ENCODE measurements around the gene ATRAID.
A peak's percentile ranks its signal among the peaks of the same experiment; 100 is the strongest.
"Not testable (repeated sequence)": the region's sequence is repeated elsewhere in the genome, so short reads cannot be mapped to it uniquely, and the experiment has no call there.

Gene ATRAID, protein sequence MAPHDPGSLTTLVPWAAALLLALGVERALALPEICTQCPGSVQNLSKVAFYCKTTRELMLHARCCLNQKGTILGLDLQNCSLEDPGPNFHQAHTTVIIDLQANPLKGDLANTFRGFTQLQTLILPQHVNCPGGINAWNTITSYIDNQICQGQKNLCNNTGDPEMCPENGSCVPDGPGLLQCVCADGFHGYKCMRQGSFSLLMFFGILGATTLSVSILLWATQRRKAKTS

GRCh38 chr2:27211943-27212625 is at the start of gene ATRAID, which contains the start of gene SLC5A6:
ATRAID (plus strand) TSS chr2:27212041; CDS start chr2:27212369, 328 bp downstream.
SLC5A6 (minus strand) TSS chr2:27212268; CDS start chr2:27207650, 4,618 bp downstream.
- peak; percentile 19 to 98 (median 86) for DNase-seq

- DNase-seq, result no peak
These were observed 49.4 kb upstream of the ATRAID start for GRCh38 chr2:27162151-27163121.

DNA sequence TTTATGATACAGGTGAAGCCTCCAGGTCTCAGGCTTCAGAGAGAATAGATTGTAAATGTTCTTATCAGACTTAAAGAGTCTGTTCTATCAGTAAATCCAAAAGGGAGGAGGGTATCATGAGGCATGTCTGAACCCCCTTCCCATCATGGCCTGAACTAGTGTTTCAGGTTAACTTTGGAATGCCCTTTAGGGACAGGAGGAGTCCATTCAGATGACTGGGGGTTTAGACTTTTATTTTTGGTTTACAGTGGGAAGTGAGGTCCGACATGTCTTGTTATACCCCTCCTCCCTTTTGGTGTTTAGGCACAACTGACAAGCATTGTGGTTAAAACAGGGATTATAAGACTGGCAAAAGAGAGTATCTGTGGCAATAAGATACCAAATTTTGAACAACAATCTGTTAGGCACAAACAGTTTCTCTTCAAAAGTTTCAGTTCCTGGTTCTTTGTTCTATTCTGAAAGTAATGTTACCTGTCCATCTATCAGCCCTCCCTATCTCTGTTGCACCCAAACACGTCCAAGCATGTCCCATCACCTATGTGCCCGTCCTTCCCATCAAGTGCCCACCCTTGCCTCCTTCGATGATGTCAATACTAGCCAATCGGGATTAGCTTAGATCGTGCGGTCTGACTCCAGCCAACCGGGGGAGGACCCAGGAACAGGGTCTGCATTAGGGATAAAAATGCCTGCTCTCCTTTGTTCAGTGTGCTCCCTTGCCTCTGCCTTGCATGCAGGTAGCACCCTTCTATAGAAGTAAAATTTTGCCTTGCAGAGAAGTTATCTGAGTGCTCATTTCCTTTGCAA is 46.7 kb upstream of the ATRAID start:
- no peak for DNase-seq

DNA sequence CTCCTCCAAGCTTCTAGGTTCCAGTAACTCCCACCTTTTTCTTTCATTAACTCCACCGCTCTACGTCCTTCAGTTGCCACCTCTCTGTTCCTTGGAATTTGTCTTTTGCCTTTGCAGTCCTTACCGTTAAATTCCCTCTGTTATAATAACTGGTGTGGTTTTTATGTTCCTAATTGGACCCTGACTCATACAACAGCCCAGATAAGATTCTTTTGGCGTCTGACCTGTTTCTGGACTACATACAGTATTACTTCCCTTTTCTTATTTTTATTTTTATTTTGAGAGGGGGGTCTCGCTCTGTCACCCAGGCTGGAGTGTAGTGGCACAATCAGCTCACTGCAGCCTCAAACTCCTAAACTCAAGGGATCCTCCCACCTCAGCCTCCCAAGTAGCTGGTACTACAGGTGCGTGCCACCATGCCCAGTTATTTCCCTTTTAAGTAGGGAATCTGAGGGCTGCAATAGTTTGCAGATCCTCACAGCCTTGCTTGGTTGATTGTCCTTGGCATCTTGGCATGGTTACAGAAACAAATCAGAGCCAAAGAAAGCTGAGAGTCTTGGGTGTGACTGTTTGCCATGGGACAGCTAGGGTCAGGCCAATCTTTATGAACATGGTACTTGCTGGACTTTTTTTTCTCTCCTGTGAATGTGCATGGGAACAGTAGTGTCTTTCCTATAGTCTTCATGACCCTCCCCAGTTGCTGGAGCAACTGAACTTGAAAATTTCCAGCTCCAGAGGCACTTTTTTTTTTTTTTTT is 41.1 kb upstream of the ATRAID start:
- no peak for DNase-seq

DNA sequence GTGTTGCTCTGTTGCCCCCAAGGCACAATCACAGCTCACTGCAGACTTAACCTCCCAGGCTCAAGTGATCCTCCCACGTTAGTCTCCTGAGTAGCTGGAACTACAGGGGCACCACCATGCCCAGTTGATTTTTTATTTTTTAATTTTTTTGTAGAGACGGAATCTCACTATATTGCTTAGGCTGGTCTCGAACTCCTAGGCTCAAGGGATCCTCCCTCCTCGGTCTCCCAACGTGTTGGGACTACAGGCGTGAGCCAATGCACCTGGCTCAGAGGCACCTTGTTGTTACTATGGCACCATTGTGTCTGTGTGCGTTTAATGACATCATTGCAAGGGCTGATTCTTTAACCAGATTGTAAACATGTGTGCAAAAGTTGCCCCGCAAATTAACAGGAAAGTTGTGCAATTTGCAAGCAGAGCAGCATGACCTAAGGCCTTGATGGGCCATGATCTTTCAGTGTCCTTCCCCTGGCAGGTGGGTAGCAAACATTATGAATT is 40.4 kb upstream of the ATRAID start:
- no peak for DNase-seq

DNA sequence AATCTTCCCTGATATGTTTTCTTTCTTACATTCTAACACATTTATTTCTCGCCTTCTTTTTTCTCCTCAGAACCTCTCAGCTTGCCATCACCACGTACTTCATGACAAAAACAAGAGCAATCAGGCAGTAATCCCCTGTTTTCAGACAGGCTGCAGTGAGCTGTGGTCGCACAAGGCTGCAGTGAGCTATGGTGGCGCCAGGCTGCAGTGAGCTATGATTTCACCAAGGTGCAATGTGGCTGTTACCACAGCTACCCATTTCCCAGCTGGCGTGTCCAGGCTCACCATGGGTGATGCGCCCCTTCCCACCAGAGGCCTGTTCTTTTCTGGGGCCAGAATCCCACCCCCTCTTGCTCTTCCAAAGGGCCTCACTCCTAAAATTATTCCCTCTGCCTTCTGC is 37.2 kb upstream of the ATRAID start:
- no peak for DNase-seq

GRCh38 chr2:27175330-27175729 is 36.5 kb upstream of the ATRAID start:
- no peak for DNase-seq

- DNase-seq, result not testable (repeated sequence)
These were observed 36.1 kb upstream of the ATRAID start for GRCh38 chr2:27175781-27176180.

DNA sequence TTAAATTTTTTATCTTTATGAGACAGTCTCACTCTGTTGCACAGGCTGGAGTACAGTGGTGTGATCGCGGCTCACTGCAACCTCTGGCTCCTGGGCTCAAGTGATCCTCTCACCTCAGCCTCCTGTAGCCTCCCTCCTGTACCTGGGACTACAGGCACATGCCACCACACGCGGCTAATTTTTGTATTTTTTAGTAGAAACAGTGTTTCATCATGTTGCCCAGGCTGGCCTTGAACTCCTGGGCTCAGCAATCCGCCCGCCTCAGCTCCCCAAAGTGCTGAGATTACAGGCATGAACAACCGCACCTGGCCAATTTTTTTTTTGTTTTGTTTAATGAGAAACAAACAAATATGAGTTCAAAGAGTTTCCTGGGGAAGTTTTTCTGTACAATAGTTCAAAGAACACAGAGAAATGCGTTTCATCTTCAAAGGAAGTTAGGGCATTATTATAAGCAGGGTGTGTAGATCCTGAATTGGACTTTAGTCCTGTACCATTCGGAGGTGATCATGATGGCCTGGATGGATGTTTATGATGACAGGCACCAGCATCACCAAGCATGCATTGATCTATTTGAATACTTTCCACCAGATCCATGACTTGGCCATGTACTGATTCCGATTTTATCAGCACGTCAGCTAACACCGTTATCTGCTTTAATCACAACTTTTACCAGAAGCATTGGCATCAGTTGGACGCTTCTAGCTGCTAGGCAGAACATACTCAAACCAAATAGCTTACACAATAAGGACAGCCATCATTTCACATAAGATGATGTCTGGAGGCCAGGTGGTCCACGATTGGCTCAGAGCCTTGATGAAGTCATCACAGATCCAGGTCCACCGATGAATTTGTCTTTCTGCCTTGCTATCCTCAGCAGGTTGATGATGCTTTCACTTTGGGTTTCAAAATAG is 34.1 kb upstream of the ATRAID start:
- DNase-seq, result no peak

- DNase-seq, result no peak
These were observed 33.4 kb upstream of the ATRAID start for GRCh38 chr2:27178469-27178868.

DNA sequence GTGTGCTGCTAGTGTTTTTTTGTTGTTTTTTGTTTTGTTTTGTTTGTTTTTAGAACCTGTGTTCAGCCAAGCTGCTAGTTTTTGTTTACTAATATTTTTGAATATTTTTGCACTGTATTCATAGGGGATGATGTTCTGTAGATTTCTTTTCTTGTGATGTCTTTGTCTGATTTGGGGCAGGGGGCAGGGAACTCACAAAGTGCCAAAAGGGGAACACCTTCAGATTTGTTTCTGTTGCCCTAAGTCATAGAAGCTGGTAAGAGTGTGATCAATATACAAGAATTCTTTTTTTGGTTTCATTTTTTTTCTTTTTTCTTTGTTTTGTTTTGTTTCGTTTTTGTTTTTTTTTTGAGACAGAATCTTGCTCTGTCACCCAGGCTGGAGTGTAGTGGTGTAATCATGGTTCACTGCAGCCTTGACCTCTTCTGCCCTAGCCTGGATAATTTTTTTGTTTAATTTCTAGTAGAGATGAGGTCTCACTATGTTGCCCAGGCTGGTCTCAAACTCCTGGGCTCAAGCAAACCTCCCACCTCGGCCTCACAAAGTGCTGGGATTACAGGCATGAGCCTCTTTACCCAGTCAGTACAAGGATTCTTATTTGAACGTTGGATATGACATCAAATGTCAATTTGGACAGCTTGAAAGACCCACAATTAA is 32.4 kb upstream of the ATRAID start:
- DNase-seq, result no peak

GRCh38 chr2:27182346-27182745 is 29.5 kb upstream of the ATRAID start:
- no peak for DNase-seq

- DNase-seq, result no peak
These were observed 27.7 kb upstream of the ATRAID start for GRCh38 chr2:27184115-27184514.

- DNase-seq, result peak in 15 of 56 donors; percentile 2 to 43 (median 17)
These were observed 26.4 kb upstream of the ATRAID start for GRCh38 chr2:27185331-27186026.

DNA sequence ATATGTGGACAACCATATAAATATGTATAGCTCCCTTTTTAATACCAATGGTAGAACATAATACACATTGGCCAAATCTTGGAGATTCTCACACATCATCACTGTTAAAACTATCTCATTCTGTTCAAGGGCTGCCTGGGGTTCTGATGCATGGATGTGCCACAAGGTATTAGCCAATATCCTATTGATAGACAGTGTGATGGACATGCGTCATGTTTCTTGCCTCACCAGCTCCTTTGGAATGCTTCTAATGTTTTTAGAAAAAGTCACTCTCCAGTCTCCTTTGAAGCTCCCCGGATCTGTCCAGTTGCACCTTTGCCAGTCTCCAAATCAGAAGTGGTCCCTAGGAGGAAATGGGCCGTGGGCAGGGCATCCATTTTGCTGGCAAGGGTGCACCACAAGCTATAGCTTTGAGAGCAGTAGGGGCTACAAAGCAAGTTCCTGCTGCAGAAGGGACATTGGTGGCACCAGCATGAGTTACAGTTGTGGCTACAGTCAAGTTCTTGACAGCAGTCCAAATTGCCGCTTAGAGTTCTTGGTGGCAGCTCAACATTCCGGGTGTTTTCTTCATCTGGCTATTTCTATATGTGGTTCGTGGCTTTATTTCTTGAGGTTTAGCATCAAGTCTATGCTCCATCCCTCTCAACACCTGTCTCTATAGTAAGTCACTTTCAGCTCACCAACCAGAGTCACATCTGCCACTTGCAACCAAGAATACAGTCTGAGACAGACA is 25.1 kb upstream of the ATRAID start:
- DNase-seq, result no peak

DNA sequence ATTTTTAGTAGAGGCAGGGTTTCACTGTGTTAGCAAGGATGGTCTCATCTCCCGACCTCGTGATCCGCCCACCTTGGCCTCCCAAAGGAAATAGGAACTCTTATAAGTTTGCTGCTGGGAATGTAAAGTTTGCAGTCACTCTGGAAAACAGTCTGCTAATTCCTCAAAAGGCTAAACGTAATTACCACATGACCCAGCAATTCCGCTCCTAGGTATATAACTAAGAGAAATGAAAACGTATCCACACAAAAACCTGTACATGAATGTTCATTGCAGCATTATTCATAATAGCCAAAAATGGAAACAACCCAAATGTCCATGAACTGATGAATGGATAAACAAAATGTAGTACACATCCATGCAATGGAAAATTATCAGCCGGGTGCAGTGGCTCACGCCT is 21.9 kb upstream of the ATRAID start:
- DNase-seq, result no peak

Data from amygdala (tissue), 56 donors.